HEK293 (cell line): ENCODE results near the gene APC2.
A peak's percentile ranks its signal among the peaks of the same experiment; 100 is the strongest.

Experiments used
- BCL11B ChIP-seq: fragments of 450-650 bp; formaldehyde crosslinking; IDR thresholded peaks from 2 replicates; pipeline ENCODE4 v1.5.1; 2016; ENCODE audit warnings: low read depth, missing biosample characterization, missing genetic modification characterization
- GLIS2 ChIP-seq: fragments of 450-650 bp; formaldehyde crosslinking; IDR thresholded peaks from 2 replicates; pipeline ENCODE4 v1.5.1; 2016; ENCODE audit warnings: missing biosample characterization, missing genetic modification characterization
- HOXA7 ChIP-seq: sonication (generic); formaldehyde crosslinking; IDR thresholded peaks from 2 replicates; pipeline ENCODE4 v1.8.1; 2022; ENCODE audit warnings: missing genetic modification reagents, borderline replicate concordance
- IKZF3 ChIP-seq: fragments of 450-650 bp; IDR thresholded peaks from 2 replicates; pipeline ENCODE4 v1.5.0; 2018; ENCODE audit warnings: missing biosample characterization, mild to moderate bottlenecking, missing genetic modification characterization, moderate library complexity
- KLF10 ChIP-seq: fragments of 450-650 bp; IDR thresholded peaks from 2 replicates; pipeline ENCODE4 v1.5.1; 2018; ENCODE audit warnings: missing biosample characterization, mild to moderate bottlenecking, missing genetic modification characterization
- MZF1 ChIP-seq: fragments of 450-650 bp; formaldehyde crosslinking; IDR thresholded peaks from 2 replicates; pipeline ENCODE4 v1.5.1; 2017; ENCODE audit warnings: missing biosample characterization, missing genetic modification characterization, borderline replicate concordance
- SCRT1 ChIP-seq: fragments of 450-650 bp; formaldehyde crosslinking; IDR thresholded peaks from 2 replicates; pipeline ENCODE4 v1.5.1; 2016; ENCODE audit warnings: missing biosample characterization, missing genetic modification characterization, borderline replicate concordance
- ZBTB21 ChIP-seq: fragments of 450-650 bp; formaldehyde crosslinking; IDR thresholded peaks from 2 replicates; pipeline ENCODE4 v1.5.1; 2017; ENCODE audit warnings: missing biosample characterization, missing genetic modification characterization
- ZBTB7A ChIP-seq: fragments of 450-650 bp; formaldehyde crosslinking; IDR thresholded peaks from 2 replicates; pipeline ENCODE4 v1.5.1; 2016; ENCODE audit warnings: low read depth, missing biosample characterization, missing genetic modification characterization
- ZFP37 ChIP-seq: fragments of 450-650 bp; formaldehyde crosslinking; IDR thresholded peaks from 2 replicates; pipeline ENCODE4 v1.5.1; 2016; ENCODE audit warnings: missing biosample characterization, missing genetic modification characterization
- ZNF155 ChIP-seq: fragments of 450-650 bp; formaldehyde crosslinking; IDR thresholded peaks from 2 replicates; pipeline ENCODE4 v1.5.1; 2016; ENCODE audit warnings: missing biosample characterization, missing genetic modification characterization
- ZNF18 ChIP-seq: fragments of 450-650 bp; formaldehyde crosslinking; IDR thresholded peaks from 2 replicates; pipeline ENCODE4 v1.5.1; 2016; ENCODE audit warnings: missing biosample characterization, missing genetic modification characterization
- ZNF184 ChIP-seq: fragments of 450-650 bp; IDR thresholded peaks from 2 replicates; pipeline ENCODE4 v1.5.1; 2018; ENCODE audit warnings: missing biosample characterization, mild to moderate bottlenecking, missing genetic modification characterization
- ZNF324 ChIP-seq: fragments of 450-650 bp; formaldehyde crosslinking; IDR thresholded peaks from 2 replicates; pipeline ENCODE4 v1.5.1; 2016; ENCODE audit warnings: missing biosample characterization, missing genetic modification characterization
- ZNF433 ChIP-seq: fragments of 450-650 bp; formaldehyde crosslinking; IDR thresholded peaks from 2 replicates; pipeline ENCODE4 v1.5.1; 2016; ENCODE audit warnings: missing biosample characterization, missing genetic modification characterization, low read depth
- ZNF473 ChIP-seq: fragments of 450-650 bp; formaldehyde crosslinking; IDR thresholded peaks from 2 replicates; pipeline ENCODE4 v1.5.1; 2017; ENCODE audit warnings: missing biosample characterization, missing genetic modification characterization
- ZNF514 ChIP-seq: fragments of 450-650 bp; formaldehyde crosslinking; IDR thresholded peaks from 2 replicates; pipeline ENCODE4 v1.5.1; 2016; ENCODE audit warnings: missing biosample characterization, missing genetic modification characterization
- ZNF544 ChIP-seq: fragments of 450-650 bp; formaldehyde crosslinking; IDR thresholded peaks from 2 replicates; pipeline ENCODE4 v1.5.0; 2017; ENCODE audit warnings: missing biosample characterization, missing genetic modification characterization
- ZNF571 ChIP-seq: fragments of 450-650 bp; formaldehyde crosslinking; IDR thresholded peaks from 2 replicates; pipeline ENCODE4 v1.5.0; 2017; ENCODE audit warnings: missing biosample characterization, missing genetic modification characterization
- ZNF596 ChIP-seq: fragments of 450-650 bp; IDR thresholded peaks from 2 replicates; pipeline ENCODE4 v1.5.0; 2018; ENCODE audit warnings: missing biosample characterization, mild to moderate bottlenecking, missing genetic modification characterization, moderate library complexity
- ZNF660 ChIP-seq: fragments of 450-650 bp; IDR thresholded peaks from 2 replicates; pipeline ENCODE4 v1.5.1; 2018; ENCODE audit warnings: missing biosample characterization, mild to moderate bottlenecking, missing genetic modification characterization
- ZNF670 ChIP-seq: fragments of 450-650 bp; formaldehyde crosslinking; IDR thresholded peaks from 2 replicates; pipeline ENCODE4 v1.5.1; 2016; ENCODE audit warnings: missing biosample characterization, missing genetic modification characterization, low read depth
- ZNF791 ChIP-seq: fragments of 450-650 bp; formaldehyde crosslinking; IDR thresholded peaks from 2 replicates; pipeline ENCODE4 v1.5.1; 2016; ENCODE audit warnings: missing biosample characterization, missing genetic modification characterization
- TF ChIP-seq, protein P1 (sequence below): fragments of 450-650 bp; formaldehyde crosslinking; IDR thresholded peaks from 2 replicates; pipeline ENCODE4 v1.5.1; 2016; ENCODE audit warnings: missing biosample characterization, missing genetic modification characterization
- TF ChIP-seq, protein P2 (sequence below): fragments of 450-650 bp; formaldehyde crosslinking; IDR thresholded peaks from 2 replicates; pipeline ENCODE4 v1.5.1; 2016; ENCODE audit warnings: missing biosample characterization, missing genetic modification characterization
- TF ChIP-seq, protein P3 (sequence below): fragments of 450-650 bp; formaldehyde crosslinking; IDR thresholded peaks from 2 replicates; pipeline ENCODE4 v1.5.1; 2016; ENCODE audit warnings: missing biosample characterization, missing genetic modification characterization
- TF ChIP-seq, protein P4 (sequence below): fragments of 450-650 bp; formaldehyde crosslinking; IDR thresholded peaks from 2 replicates; pipeline ENCODE4 v1.5.1; 2016; ENCODE audit warnings: missing biosample characterization, missing genetic modification characterization
- TF ChIP-seq, protein P5 (sequence below): fragments of 450-650 bp; formaldehyde crosslinking; IDR thresholded peaks from 2 replicates; pipeline ENCODE4 v1.5.0; 2017; ENCODE audit warnings: missing biosample characterization, missing genetic modification characterization, borderline replicate concordance

APC2 gene

DNA sequence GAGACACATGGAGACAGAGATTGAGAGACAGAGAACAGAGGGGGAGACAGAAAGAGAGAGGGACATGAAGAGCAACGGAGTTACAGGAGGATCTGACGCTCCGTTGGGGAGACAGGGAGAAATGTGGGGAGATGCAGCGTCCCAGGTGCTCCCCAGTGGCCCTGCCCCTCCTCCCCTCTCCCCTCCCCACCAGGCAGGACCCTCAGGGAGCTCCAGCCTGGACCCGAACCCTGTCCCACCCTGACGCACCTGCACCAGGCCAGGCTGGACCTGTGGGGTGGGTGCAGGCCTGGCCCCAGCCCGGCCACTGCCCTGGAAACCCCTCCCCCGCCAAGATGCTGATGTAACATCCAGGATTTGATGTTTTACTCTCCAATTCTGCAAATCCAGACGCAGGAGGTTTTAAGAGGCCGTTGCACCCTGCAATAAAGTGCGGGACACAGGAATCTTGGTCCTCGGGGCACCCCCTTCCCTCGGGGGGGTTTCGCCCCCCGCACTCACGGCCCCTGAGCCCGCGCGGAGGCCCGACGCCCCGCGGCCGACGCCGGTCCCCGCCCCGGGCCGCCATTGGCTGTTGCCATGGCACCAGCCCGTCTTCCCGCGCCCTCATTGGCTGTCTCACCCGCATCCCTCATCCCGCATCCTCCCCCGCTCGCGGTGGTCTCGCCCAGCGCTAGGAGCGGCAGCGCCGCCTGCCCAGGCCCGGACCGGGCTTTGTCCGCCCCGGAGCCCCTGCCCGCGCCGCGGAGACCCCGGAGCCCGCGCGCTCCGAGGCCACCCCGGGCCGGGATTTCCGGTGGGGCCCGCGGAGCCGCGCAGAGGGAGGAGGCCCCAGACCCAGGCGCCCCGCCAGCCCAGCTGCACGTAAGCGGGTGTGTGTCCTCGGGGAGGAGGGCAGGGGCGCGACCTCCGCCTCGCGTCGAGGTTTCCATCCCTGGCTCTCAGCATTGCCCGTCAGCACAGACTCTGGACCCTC lies at the start of gene APC2 (continued):
- TF ChIP-seq, protein P1, sequence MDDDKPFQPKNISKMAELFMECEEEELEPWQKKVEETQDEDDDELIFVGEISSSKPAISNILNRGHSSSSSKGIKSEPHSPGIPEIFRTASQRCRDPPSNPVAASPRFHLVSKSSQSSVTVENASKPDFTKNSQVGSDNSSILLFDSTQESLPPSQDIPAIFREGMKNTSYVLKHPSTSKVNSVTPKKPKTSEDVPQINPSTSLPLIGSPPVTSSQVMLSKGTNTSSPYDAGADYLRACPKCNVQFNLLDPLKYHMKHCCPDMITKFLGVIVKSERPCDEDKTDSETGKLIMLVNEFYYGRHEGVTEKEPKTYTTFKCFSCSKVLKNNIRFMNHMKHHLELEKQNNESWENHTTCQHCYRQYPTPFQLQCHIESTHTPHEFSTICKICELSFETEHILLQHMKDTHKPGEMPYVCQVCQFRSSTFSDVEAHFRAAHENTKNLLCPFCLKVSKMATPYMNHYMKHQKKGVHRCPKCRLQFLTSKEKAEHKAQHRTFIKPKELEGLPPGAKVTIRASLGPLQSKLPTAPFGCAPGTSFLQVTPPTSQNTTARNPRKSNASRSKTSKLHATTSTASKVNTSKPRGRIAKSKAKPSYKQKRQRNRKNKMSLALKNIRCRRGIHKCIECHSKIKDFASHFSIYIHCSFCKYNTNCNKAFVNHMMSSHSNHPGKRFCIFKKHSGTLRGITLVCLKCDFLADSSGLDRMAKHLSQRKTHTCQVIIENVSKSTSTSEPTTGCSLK (tag by site-specific recombination), result no peak
- TF ChIP-seq ZNF791 (tag by site-specific recombination) (no peak), ZNF544 (tag by site-specific recombination) (no peak), ZNF514 (tag by site-specific recombination) (no peak), ZBTB7A (tag by site-specific recombination) (no peak), ZFP37 (no peak), IKZF3 (no peak), ZNF18 (no peak), ZNF184 (no peak), ZNF155 (no peak), ZBTB21 (tag by site-specific recombination) (no peak), ZNF571 (tag by site-specific recombination) (no peak), ZNF324 (tag by site-specific recombination) (no peak), SCRT1 (tag by site-specific recombination) (no peak), ZNF433 (tag by site-specific recombination) (no peak), GLIS2 (tag by site-specific recombination) (peak; percentile 72), ZNF670 (tag by site-specific recombination) (no peak), HOXA7 (CRISPR knock-in tag) (no peak), KLF10 (0 out of 2 replicates have a peak, but pooled peaks have one; percentile 28), ZNF596 (tag by site-specific recombination) (no peak), ZNF660 (tag by site-specific recombination) (no peak), ZNF473 (no peak), BCL11B (tag by site-specific recombination) (no peak), MZF1 (tag by site-specific recombination) (no peak)
- TF ChIP-seq, protein P2, sequence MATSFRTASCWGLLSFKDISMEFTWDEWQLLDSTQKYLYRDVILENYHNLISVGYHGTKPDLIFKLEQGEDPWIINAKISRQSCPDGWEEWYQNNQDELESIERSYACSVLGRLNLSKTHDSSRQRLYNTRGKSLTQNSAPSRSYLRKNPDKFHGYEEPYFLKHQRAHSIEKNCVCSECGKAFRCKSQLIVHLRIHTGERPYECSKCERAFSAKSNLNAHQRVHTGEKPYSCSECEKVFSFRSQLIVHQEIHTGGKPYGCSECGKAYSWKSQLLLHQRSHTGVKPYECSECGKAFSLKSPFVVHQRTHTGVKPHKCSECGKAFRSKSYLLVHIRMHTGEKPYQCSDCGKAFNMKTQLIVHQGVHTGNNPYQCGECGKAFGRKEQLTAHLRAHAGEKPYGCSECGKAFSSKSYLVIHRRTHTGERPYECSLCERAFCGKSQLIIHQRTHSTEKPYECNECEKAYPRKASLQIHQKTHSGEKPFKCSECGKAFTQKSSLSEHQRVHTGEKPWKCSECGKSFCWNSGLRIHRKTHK (tag by site-specific recombination), result no peak
- TF ChIP-seq, protein P3, sequence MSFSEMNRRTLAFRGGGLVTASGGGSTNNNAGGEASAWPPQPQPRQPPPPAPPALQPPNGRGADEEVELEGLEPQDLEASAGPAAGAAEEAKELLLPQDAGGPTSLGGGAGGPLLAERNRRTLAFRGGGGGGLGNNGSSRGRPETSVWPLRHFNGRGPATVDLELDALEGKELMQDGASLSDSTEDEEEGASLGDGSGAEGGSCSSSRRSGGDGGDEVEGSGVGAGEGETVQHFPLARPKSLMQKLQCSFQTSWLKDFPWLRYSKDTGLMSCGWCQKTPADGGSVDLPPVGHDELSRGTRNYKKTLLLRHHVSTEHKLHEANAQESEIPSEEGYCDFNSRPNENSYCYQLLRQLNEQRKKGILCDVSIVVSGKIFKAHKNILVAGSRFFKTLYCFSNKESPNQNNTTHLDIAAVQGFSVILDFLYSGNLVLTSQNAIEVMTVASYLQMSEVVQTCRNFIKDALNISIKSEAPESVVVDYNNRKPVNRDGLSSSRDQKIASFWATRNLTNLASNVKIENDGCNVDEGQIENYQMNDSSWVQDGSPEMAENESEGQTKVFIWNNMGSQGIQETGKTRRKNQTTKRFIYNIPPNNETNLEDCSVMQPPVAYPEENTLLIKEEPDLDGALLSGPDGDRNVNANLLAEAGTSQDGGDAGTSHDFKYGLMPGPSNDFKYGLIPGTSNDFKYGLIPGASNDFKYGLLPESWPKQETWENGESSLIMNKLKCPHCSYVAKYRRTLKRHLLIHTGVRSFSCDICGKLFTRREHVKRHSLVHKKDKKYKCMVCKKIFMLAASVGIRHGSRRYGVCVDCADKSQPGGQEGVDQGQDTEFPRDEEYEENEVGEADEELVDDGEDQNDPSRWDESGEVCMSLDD (tag by site-specific recombination), result peak; percentile 57; the same call in 1 of the 2 replicates
- TF ChIP-seq, protein P4, sequence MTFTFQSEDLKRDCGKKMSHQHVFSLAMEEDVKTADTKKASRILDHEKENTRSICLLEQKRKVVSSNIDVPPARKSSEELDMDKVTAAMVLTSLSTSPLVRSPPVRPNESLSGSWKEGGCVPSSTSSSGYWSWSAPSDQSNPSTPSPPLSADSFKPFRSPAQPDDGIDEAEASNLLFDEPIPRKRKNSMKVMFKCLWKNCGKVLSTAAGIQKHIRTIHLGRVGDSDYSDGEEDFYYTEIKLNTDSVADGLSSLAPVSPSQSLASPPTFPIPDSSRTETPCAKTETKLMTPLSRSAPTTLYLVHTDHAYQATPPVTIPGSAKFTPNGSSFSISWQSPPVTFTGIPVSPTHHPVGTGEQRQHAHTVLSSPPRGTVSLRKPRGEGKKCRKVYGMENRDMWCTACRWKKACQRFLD (tag by site-specific recombination), result no peak
- TF ChIP-seq, protein P5, sequence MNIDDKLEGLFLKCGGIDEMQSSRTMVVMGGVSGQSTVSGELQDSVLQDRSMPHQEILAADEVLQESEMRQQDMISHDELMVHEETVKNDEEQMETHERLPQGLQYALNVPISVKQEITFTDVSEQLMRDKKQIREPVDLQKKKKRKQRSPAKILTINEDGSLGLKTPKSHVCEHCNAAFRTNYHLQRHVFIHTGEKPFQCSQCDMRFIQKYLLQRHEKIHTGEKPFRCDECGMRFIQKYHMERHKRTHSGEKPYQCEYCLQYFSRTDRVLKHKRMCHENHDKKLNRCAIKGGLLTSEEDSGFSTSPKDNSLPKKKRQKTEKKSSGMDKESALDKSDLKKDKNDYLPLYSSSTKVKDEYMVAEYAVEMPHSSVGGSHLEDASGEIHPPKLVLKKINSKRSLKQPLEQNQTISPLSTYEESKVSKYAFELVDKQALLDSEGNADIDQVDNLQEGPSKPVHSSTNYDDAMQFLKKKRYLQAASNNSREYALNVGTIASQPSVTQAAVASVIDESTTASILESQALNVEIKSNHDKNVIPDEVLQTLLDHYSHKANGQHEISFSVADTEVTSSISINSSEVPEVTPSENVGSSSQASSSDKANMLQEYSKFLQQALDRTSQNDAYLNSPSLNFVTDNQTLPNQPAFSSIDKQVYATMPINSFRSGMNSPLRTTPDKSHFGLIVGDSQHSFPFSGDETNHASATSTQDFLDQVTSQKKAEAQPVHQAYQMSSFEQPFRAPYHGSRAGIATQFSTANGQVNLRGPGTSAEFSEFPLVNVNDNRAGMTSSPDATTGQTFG (tag by site-specific recombination), result no peak
